Measurements from ENCODE around the gene HENMT1. TPM values are rescaled to one million over a fixed set of nuclear protein-coding genes. Genes with fewer than 3 reads are reported as not detected.
A peak's percentile ranks its signal among the peaks of the same experiment; 100 is the strongest.

Gene HENMT1
- total RNA-seq (2021), result 6.2 and 6.6 TPM in 2 replicates
- long read RNA-seq, transcript HENMT1-203 (8 exons, 1,696 nt), result minor isoform, 20 of 60 reads
- long read RNA-seq, transcript HENMT1-202 (8 exons, 1,874 nt), result major isoform, 25 of 60 reads
- long read RNA-seq, partial matches to known transcripts, result 4 of 60 reads
- long read RNA-seq, other reads (novel, unspliced or antisense), result 10 of 60 reads

DNA sequence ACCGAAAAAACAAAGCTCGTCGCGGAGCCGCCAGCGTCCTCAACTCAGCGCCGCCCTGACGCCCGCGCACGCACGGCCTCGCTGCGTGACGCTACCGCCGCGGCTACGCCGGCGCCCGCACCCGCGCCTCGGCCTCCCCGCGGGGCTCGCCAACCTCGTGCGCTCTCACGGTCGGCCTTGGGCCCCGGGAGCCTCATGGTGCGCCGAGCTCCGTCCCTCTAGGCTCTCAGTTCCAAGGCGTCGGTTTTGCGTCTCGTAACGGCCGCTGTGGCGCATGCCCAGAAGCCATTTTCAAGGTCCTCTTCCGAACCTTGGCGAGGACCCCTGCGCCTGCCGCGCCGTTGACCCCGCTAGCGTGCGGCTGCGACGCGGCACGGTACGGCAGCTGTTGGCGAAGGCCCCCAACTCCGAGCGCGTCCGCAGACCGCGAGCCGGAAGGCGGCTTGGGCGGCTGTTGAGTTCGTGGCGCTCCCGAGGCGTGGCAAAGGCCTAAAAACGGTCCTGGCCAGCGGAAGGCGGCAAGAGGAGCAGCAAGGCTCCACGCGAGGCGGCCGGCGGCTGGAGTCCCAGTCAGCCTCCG, at the start of gene HENMT1:
Gene HENMT1, minus strand, starts transcription at position 64 of the 580 bp plus-strand sequence. CDS start 1,209 bp downstream, outside the sequence.
- Mint-ChIP-seq H3K9me3 (peaks cover 0 to 5% of the 10 kb centered on the region in 2 experiments; a peak in 1 of 5 replicates), H3K27me3 (ENCODE audit: low read depth) (peaks cover 38% of the 10 kb centered on the region), H3K27ac (peak within 1 kb of the TSS in 1 of 3 experiments; percentile 82; a peak in 2 of 7 replicates), H3K36me3 (ENCODE audit: insufficient read depth in 1 of 3, low read depth in 3 of 3) (no peaks in the 10 kb centered on the region), H3K4me3 (peak within 1 kb of the TSS; percentile 67 to 70), H3K4me1 (peaks cover 0 to 3% of the 10 kb centered on the region in 2 experiments; a peak in 1 of 4 replicates)
- Histone ChIP-seq H3K79me2 (ENCODE audit: insufficient read depth, low read length) (no peaks in the 10 kb centered on the region), H2BK15ac (ENCODE audit: low read depth, low read length) (no peak within 1 kb of the TSS), H3K79me1 (ENCODE audit: insufficient read depth, low read depth, low read length, poor library complexity, severe bottlenecking) (no peaks in the 10 kb centered on the region), H3K9me3 (ENCODE audit: control insufficient read depth, low read depth, low read length) (no peaks in the 10 kb centered on the region), H3K4me2 (ENCODE audit: insufficient read depth, insufficient read length, low read length) (peak within 1 kb of the TSS; percentile 54), H4K5ac (ENCODE audit: insufficient read length, low read depth, low read length) (peak within 1 kb of the TSS; percentile 49), H2BK20ac (ENCODE audit: low read depth, low read length, poor library complexity, severe bottlenecking) (no peak within 1 kb of the TSS), H3T11ph (ENCODE audit: low read length) (no peak within 1 kb of the TSS), H3K27me3 (ENCODE audit: insufficient read depth, low read length) (no peaks in the 10 kb centered on the region; the same call in 1 of the 2 replicates), H3K4me1 (ENCODE audit: insufficient read depth, low read length) (no peaks in the 10 kb centered on the region), H2AFZ (ENCODE audit: low read length) (no peak within 1 kb of the TSS), H2AK5ac (ENCODE audit: insufficient read length, low read length) (no peak within 1 kb of the TSS), H3K23ac (ENCODE audit: insufficient read length, low read depth, low read length) (no peak within 1 kb of the TSS), H3K23me2 (ENCODE audit: insufficient read length, low read depth, low read length, poor library complexity, severe bottlenecking) (peaks cover 6% of the 10 kb centered on the region), H3K4ac (ENCODE audit: low read depth, low read length) (0 out of 2 replicates have a peak within 1 kb of the TSS, but pooled peaks have one; percentile 24), H4K20me1 (ENCODE audit: control insufficient read depth, insufficient read depth, insufficient read length) (no peaks in the 10 kb centered on the region), H4K8ac (replicated peaks; ENCODE audit: insufficient read length, low read depth, low read length) (peak within 1 kb of the TSS; percentile 89), H4K91ac (ENCODE audit: insufficient read length, low read depth, low read length) (no peak within 1 kb of the TSS), H3K27ac (ENCODE audit: insufficient read length, low read depth, low read length) (no peak within 1 kb of the TSS), H3K56ac (ENCODE audit: insufficient read length, low read depth, low read length) (no peak within 1 kb of the TSS), H3K14ac (ENCODE audit: insufficient read depth, low read length) (peak within 1 kb of the TSS; percentile 95), H3K18ac (ENCODE audit: insufficient read length, low read depth, low read length) (peak within 1 kb of the TSS; percentile 98), H3K9ac (ENCODE audit: extremely low read depth, insufficient read length, low read length) (peak within 1 kb of the TSS; percentile 24), H2BK12ac (ENCODE audit: insufficient read length, low read depth, low read length) (peak within 1 kb of the TSS; percentile 18), H2BK5ac (ENCODE audit: insufficient read length, low read length) (no peak within 1 kb of the TSS), H2BK120ac (ENCODE audit: low read depth, low read length, poor library complexity, severe bottlenecking) (no peak within 1 kb of the TSS)
- peak; percentile 75 for DNase-seq
- TF ChIP-seq, protein P1, sequence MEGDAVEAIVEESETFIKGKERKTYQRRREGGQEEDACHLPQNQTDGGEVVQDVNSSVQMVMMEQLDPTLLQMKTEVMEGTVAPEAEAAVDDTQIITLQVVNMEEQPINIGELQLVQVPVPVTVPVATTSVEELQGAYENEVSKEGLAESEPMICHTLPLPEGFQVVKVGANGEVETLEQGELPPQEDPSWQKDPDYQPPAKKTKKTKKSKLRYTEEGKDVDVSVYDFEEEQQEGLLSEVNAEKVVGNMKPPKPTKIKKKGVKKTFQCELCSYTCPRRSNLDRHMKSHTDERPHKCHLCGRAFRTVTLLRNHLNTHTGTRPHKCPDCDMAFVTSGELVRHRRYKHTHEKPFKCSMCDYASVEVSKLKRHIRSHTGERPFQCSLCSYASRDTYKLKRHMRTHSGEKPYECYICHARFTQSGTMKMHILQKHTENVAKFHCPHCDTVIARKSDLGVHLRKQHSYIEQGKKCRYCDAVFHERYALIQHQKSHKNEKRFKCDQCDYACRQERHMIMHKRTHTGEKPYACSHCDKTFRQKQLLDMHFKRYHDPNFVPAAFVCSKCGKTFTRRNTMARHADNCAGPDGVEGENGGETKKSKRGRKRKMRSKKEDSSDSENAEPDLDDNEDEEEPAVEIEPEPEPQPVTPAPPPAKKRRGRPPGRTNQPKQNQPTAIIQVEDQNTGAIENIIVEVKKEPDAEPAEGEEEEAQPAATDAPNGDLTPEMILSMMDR (conservative IDR thresholded peaks at IDR 0.05), result no peak
- no CpG with 5 or more reads among the region's 81 CpGs for WGBS (ENCODE audit: extremely low coverage, insufficient read length, low lambda C conversion rate)

Data from H9 (cell line).